GM18951 (cell line): ENCODE measurements around the gene ALOX12.
"Not testable (repeated sequence)": the region's sequence is repeated elsewhere in the genome, so short reads cannot be mapped to it uniquely, and the experiment has no call there.

ENCODE experiments used
- POLR2A ChIP-seq: IDR thresholded peaks from 4 replicates; pipeline ENCODE4 v1.6.1; 2011; ENCODE audit warnings: mild to moderate bottlenecking; ENCODE audit not compliant: insufficient read length, insufficient read depth; ENCODE audit errors: extremely low read depth
- in situ Hi-C: fragments of 300-500 bp; cut with MboI; formaldehyde crosslinking; loops from one replicate; pipeline ENCODE4 v1.12.0; 2022; ENCODE audit warnings: low sequenced_read_pairs, mixed read lengths, inconsistent platforms; ENCODE audit not compliant: unreplicated experiment

Gene ALOX12

GRCh38 chr17:6995500-6996255 is at the start of gene ALOX12:
Gene ALOX12 (plus strand): TSS chr17:6996049. CDS start chr17:6996118, 69 bp downstream.
- in situ Hi-C loops: no loop called here
- TF ChIP-seq POLR2A: no peak

GRCh38 chr17:6947745-6948144 is 48.1 kb upstream of the ALOX12 start:
- no peak for TF ChIP-seq POLR2A
- in situ Hi-C loops: no loop called here

DNA sequence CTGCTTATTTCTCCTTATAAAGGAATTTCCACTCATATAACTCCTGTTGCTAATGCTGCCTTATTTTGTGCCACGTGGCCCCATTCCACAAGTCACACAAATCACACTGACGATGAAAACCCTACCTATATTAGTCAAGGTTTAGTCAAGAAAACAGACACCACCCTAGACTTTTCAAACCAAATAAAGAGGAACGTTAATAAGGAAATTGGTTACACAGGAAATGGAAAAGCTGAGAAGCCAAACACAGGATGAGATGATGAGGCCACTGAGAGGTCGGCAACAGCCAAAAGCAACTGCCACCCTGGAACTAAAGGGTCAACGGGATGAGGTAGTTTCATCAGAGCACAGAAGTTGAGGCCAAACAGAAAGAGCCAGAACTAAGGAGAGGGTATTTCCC is 47.3 kb upstream of the ALOX12 start:
- in situ Hi-C loops: no loop called here
- TF ChIP-seq POLR2A: no peak

DNA sequence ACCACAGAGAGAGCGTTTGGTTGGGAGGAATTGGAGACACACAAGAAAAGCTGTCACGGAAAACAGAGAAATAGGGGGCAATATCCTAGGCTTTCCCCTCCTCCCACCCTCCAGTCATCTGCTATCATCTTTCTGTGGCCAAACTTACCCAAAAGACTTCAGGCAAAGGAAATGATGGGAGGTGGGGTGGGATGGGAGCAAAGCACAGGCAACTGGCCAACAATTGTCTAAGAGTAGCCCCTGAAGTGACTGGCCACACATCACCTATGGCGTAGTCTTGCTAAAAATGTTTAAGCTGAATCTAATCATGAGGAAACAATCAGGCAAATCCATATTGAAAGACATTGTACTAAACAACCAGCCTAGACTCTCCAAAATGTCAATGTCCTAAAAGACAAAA is 46.9 kb upstream of the ALOX12 start:
- TF ChIP-seq POLR2A: no peak
- in situ Hi-C loops: no loop called here

DNA sequence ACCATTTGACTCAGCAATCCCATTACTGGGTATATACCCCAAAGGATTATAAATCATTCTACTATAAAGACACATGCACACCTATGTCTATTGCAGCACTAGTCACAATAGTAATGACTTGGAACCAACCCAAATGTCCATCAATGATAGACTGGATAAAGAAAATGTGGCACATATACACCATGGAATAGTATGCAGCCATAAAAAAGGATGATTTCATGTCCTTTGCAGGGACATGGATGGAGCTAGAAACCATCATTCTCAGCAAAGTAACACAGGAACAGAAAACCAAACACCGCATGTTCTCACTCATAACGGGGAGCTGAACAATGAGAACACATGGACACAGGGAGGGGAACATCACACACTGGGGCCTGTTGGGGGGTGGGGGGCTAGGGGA is 44.9 kb upstream of the ALOX12 start:
- in situ Hi-C loops: not testable (repeated sequence)

GRCh38 chr17:6953689-6954088 is 42.2 kb upstream of the ALOX12 start:
- no peak for TF ChIP-seq POLR2A
- in situ Hi-C loops: no loop called here

DNA sequence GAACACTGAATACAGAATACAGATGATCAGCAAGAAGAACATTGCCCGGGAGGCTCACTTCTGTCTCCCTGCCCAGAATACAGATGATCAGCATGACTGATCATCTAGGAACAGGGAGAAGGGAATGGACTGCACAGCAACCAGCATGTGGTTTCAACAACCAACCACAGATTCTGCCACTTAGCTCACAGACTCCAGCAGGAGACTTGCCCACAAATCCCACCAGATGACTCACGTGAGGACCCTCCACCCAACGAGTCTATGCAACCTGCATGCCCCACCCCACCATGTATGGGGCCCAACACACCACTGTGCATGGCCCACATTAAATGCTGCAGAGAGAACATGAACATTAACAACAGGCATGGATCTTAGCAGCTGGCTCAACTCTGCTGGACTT is 36.1 kb upstream of the ALOX12 start:
- no peak for TF ChIP-seq POLR2A
- in situ Hi-C loops: no loop called here

GRCh38 chr17:6969323-6969726 is 26.5 kb upstream of the ALOX12 start:
- no peak for TF ChIP-seq POLR2A
- in situ Hi-C loops: no loop called here

DNA sequence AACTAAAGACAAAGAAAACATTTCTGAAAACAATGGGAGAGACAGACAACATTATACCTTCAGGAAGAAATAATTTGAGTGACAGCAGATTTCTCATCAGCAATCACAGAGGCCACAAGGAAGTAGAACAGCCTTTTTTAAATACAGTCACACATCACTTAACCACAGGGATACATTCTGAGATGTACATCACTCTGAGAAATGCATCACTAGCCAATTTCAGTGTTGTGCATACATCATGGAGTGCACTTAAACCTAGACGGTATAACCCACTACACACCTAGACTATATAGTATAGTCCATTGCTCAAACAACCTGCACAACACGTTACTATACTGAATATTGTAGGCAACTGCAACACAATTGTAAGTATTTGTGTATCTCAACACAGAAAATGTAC is 24.9 kb upstream of the ALOX12 start:
- no peak for TF ChIP-seq POLR2A
- in situ Hi-C loops: no loop called here

- in situ Hi-C loops: not testable (repeated sequence)
These were observed 16.4 kb upstream of the ALOX12 start for GRCh38 chr17:6979440-6979839.

DNA sequence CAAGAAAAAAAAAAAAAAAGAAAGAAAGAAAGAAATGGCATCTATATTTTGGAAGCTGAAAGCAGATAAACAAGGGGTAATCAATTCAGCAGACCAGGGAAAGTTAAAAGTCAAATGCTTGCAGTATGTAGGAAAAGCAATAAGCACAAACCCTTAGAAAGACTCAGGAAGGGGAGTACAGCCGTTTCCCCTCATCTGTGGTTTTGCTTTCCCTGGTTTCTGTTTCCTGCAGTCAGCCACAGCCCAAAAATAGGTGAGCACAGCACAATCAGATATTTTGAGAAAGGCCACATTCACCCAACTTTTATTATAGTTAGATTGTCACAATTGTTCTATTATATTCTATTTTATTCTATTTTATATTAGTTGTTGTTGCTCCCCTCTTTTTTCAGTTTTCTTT is 14.4 kb upstream of the ALOX12 start:
- in situ Hi-C loops: no loop called here
- no peak for TF ChIP-seq POLR2A

- TF ChIP-seq POLR2A: no peak
- in situ Hi-C loops: no loop called here
These were observed 10.6 kb upstream of the ALOX12 start for GRCh38 chr17:6985266-6985665.

DNA sequence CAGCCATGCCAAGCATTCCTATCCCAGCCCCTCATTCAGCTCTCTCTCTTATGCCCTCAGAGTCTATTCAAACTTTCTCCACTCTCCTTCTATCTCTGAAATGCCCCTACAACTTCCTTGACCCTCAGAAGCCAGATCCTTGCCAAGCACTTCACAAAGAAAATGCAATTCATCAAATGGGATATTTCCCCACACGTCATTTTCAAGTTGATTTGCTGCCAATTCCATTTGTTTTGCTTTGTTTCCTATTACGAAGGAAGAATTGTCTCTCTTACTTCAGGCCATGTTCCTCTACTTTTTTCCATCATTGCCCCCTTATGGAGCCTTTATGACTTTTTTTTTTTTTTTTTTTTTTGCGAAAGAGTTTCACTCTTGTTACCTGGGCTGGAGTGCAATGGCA is 9.2 kb upstream of the ALOX12 start:
- in situ Hi-C loops: no loop called here
- TF ChIP-seq POLR2A: no peak

- no peak for TF ChIP-seq POLR2A
- in situ Hi-C loops: no loop called here
These were observed 6.1 kb upstream of the ALOX12 start for GRCh38 chr17:6989779-6990178.

DNA sequence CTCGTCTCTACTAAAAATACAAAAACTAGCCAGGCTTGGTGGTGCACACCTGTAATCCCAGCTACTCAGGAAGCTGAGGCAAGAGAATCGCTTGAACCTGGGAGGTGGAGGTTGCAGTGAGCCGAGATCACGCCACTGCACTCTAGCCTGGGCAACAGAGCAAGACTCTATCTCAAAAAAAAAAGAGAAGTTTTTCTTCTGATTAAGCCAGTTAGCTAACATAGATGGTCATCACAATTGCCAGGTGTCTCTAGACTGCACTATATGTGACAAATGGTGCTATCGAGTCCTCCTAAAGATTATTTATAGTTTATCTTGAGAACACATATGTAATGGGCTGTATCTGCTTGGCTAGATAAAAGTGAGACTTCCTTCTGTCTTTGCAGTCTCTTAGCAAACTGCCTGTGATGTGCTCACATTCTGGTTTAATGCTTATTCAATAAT is 2.2 kb upstream of the ALOX12 start:
- in situ Hi-C loops: not testable (repeated sequence)
